Measurements from ENCODE around the gene HELZ. TPM values are rescaled to one million over a fixed set of nuclear protein-coding genes. Genes with fewer than 3 reads are reported as not detected.

The HELZ gene
- total RNA-seq, 1 experiment from 2014 or later, result 49.8 TPM

DNA sequence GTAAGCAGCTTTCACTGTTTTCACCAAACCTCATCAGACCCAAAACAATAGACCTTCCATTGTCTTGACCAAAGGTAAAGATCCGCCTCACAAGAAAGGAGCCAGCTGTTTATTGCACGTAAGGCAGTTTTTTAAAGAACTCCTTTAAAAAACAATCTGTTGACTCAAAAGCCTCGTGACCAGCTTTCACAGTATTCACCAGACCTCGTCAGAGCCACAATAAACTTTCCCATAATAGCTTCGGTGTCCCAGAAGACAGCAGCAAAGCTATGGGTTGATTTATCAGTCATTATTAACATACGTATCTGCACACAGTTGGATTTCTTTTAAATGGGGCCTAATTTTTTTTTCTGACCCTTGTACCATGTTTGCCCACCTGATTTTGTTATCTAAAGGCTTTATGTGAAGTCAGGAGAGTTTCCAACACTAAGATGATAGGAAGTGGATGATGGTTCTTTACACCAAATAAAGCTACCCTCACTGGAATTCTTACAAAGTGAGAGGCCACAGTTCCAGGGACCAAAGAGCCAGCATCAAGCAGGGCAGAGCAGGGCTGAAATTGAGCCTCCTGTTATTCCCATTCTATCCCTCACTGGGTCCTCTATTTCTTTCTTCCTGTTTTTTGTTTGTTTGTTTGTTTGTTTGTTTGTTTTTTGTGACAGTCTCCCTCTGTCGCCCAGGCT is 17.6 kb upstream of the HELZ start:
- DNase-seq, result peak; percentile 10
- H3K4me3 Mint-ChIP-seq, result no peak overlapping the region

More for the DNA sequence above, 17.6 kb upstream of the HELZ start:
- H3K4ac ChIP-seq (ENCODE audit: low read depth, low read length), result no peak overlapping the region
- H2AK5ac ChIP-seq (ENCODE audit: insufficient read length, low read length), result no peak overlapping the region
- H3K23me2 ChIP-seq (ENCODE audit: insufficient read length, low read depth, low read length, poor library complexity, severe bottlenecking), result no peaks in the 10 kb centered on the region
- H3K36me3 Mint-ChIP-seq (ENCODE audit: insufficient read depth in 1 of 3, low read depth in 3 of 3), result no peaks in the 10 kb centered on the region
- H4K8ac ChIP-seq (replicated peaks; ENCODE audit: insufficient read length, low read depth, low read length), result no peak overlapping the region
- no peaks in the 10 kb centered on the region; the same call in 1 of the 2 replicates for H3K4me1 ChIP-seq (ENCODE audit: insufficient read depth, low read length)
- H2BK120ac ChIP-seq (ENCODE audit: low read depth, low read length, poor library complexity, severe bottlenecking), result no peak overlapping the region
- H2BK12ac ChIP-seq (ENCODE audit: insufficient read length, low read depth, low read length), result no peak overlapping the region
- no peak overlapping the region for H2BK20ac ChIP-seq (ENCODE audit: low read depth, low read length, poor library complexity, severe bottlenecking)
- H3K27ac Mint-ChIP-seq, result peak overlapping the region in 2 of 3 experiments; percentile 12 to 59; a peak in 2 of 7 replicates
- TF ChIP-seq, protein P1, sequence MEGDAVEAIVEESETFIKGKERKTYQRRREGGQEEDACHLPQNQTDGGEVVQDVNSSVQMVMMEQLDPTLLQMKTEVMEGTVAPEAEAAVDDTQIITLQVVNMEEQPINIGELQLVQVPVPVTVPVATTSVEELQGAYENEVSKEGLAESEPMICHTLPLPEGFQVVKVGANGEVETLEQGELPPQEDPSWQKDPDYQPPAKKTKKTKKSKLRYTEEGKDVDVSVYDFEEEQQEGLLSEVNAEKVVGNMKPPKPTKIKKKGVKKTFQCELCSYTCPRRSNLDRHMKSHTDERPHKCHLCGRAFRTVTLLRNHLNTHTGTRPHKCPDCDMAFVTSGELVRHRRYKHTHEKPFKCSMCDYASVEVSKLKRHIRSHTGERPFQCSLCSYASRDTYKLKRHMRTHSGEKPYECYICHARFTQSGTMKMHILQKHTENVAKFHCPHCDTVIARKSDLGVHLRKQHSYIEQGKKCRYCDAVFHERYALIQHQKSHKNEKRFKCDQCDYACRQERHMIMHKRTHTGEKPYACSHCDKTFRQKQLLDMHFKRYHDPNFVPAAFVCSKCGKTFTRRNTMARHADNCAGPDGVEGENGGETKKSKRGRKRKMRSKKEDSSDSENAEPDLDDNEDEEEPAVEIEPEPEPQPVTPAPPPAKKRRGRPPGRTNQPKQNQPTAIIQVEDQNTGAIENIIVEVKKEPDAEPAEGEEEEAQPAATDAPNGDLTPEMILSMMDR (conservative IDR thresholded peaks at IDR 0.05), result no peak
- no peak overlapping the region for H3K27ac ChIP-seq (ENCODE audit: insufficient read length, low read depth, low read length)
- no peak overlapping the region for H3K23ac ChIP-seq (ENCODE audit: insufficient read length, low read depth, low read length)
- no peak overlapping the region for H3K18ac ChIP-seq (ENCODE audit: insufficient read length, low read depth, low read length)
- H4K5ac ChIP-seq (ENCODE audit: insufficient read length, low read depth, low read length), result no peak overlapping the region
- no peak overlapping the region for H2BK5ac ChIP-seq (ENCODE audit: insufficient read length, low read length)
- H2BK15ac ChIP-seq (ENCODE audit: low read depth, low read length), result no peak overlapping the region
- no peak overlapping the region for H4K91ac ChIP-seq (ENCODE audit: insufficient read length, low read depth, low read length)
- H3K14ac ChIP-seq (ENCODE audit: insufficient read depth, low read length), result no peak overlapping the region
- no peaks in the 10 kb centered on the region for H4K20me1 ChIP-seq (ENCODE audit: control insufficient read depth, insufficient read depth, insufficient read length)
- no peaks in the 10 kb centered on the region for H3K9me3 Mint-ChIP-seq
- no peaks in the 10 kb centered on the region for H3K79me1 ChIP-seq (ENCODE audit: insufficient read depth, low read depth, low read length, poor library complexity, severe bottlenecking)
- no CpG with 5 or more reads among the region's 7 CpGs for WGBS (ENCODE audit: extremely low coverage, insufficient read length, low lambda C conversion rate)
- H3T11ph ChIP-seq (ENCODE audit: low read length), result no peak overlapping the region
- H3K79me2 ChIP-seq (ENCODE audit: insufficient read depth, low read length), result no peaks in the 10 kb centered on the region
- H3K27me3 Mint-ChIP-seq (ENCODE audit: low read depth), result no peaks in the 10 kb centered on the region
- no peaks in the 10 kb centered on the region for H3K27me3 ChIP-seq (ENCODE audit: insufficient read depth, low read length)
- H3K9me3 ChIP-seq (ENCODE audit: control insufficient read depth, low read depth, low read length), result no peaks in the 10 kb centered on the region
- peaks cover 22 to 27% of the 10 kb centered on the region in 2 experiments for H3K4me1 Mint-ChIP-seq
- H3K56ac ChIP-seq (ENCODE audit: insufficient read length, low read depth, low read length), result no peak overlapping the region
- H3K9ac ChIP-seq (ENCODE audit: extremely low read depth, insufficient read length, low read length), result no peak overlapping the region
- no peak overlapping the region for H3K4me2 ChIP-seq (ENCODE audit: insufficient read depth, insufficient read length, low read length)
- H2AFZ ChIP-seq (ENCODE audit: low read length), result no peak overlapping the region

Data from H9 (cell line).